ENCODE measurements around the gene TMEM163. TPM values are rescaled to one million over a fixed set of nuclear protein-coding genes. Genes with fewer than 3 reads are reported as not detected.
"Not testable (repeated sequence)": the region's sequence is repeated elsewhere in the genome, so short reads cannot be mapped to it uniquely, and the experiment has no call there.

The TMEM163 gene
- total RNA-seq, 4 donors from 2014 or later, result not detected

DNA sequence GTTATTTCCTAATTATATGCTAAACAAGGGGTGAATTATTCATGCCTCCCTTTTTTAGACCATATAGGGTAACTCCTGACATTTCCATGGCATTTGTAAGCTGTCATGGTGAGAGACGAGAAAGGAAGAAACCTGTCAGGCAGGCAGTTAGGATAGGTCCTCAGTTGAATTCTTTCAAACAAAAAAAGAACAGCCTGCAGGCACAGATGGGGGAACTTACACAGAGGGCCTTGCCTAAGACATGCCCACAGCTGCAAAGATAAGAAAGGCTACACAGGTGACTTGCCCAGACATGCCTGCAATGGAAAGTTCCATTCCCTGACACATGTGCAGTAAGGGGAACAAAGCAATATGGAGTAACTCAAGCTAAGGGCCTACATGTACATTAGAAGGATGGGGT lies 128.1 kb downstream of the TMEM163 start:
- Histone ChIP-seq H3K27me3 (no peaks in the 10 kb centered on the region), H3K9me3 (peaks cover 0 to 37% (median 5%) of the 10 kb centered on the region in 4 donors), H3K27ac (no peak overlapping the region), H3K4me1 (no peaks in the 10 kb centered on the region), H3K36me3 (no peaks in the 10 kb centered on the region), H3K4me3 (no peak overlapping the region)
- no peak for DNase-seq (ENCODE audit: low spot score in 2 of 2)
- WGBS, 2 donors, result 90 to 96% methylated on average over 1 of the region's 1 CpG
- no peak for TF ChIP-seq POLR2A (IDR thresholded peaks at IDR 0.05)
- TF ChIP-seq, protein P1, sequence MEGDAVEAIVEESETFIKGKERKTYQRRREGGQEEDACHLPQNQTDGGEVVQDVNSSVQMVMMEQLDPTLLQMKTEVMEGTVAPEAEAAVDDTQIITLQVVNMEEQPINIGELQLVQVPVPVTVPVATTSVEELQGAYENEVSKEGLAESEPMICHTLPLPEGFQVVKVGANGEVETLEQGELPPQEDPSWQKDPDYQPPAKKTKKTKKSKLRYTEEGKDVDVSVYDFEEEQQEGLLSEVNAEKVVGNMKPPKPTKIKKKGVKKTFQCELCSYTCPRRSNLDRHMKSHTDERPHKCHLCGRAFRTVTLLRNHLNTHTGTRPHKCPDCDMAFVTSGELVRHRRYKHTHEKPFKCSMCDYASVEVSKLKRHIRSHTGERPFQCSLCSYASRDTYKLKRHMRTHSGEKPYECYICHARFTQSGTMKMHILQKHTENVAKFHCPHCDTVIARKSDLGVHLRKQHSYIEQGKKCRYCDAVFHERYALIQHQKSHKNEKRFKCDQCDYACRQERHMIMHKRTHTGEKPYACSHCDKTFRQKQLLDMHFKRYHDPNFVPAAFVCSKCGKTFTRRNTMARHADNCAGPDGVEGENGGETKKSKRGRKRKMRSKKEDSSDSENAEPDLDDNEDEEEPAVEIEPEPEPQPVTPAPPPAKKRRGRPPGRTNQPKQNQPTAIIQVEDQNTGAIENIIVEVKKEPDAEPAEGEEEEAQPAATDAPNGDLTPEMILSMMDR (IDR thresholded peaks at IDR 0.05), result no peak
- no peak for TF ChIP-seq EP300 (IDR thresholded peaks at IDR 0.05)

- not testable (repeated sequence) for H3K36me3 ChIP-seq; DNase-seq (ENCODE audit: low spot score in 2 of 2); H3K4me3 ChIP-seq; H3K27ac ChIP-seq; H3K4me1 ChIP-seq; H3K27me3 ChIP-seq
- peaks cover 0 to 37% (median 5%) of the 10 kb centered on the region in 4 donors for H3K9me3 ChIP-seq
- WGBS, 2 donors, result 69 to 70% methylated on average over 4 of the region's 4 CpGs
These were observed 129.4 kb downstream of the TMEM163 start for GRCh38 chr2:134589171-134590083.

DNA sequence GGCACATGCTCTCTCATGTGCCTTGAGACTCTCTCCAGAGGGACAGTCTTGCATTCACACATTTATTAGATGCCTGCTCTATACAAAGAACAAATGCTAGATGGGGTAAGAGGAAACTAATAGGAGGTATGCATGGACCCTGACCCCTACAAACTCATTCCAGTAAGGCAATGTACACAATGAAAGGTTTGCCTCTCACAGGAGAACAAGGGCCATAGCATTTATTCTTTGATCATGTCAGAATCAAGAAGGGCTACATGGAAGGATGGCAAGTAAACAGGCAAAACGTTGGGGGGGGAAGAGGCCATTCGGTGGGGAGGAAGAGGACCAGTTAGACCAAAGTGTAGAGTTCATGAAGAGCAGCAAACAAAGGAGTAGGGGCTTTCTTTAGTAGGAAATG lies 130.2 kb downstream of the TMEM163 start:
- 84% methylated on average over 2 of the region's 2 CpGs for WGBS, 2 donors
- Histone ChIP-seq H3K4me3 (no peak overlapping the region), H3K36me3 (no peaks in the 10 kb centered on the region), H3K27me3 (no peaks in the 10 kb centered on the region), H3K4me1 (no peaks in the 10 kb centered on the region), H3K27ac (no peak overlapping the region), H3K9me3 (peaks cover 0 to 37% (median 5%) of the 10 kb centered on the region in 4 donors)
- no peak for DNase-seq (ENCODE audit: low spot score in 2 of 2)
- TF ChIP-seq EP300 (IDR thresholded peaks at IDR 0.05), result no peak
- TF ChIP-seq, protein P1 (IDR thresholded peaks at IDR 0.05), result no peak
- no peak for TF ChIP-seq POLR2A (IDR thresholded peaks at IDR 0.05)

GRCh38 chr2:134586326-134586965 lies 132.4 kb downstream of the TMEM163 start:
- TF ChIP-seq POLR2A (IDR thresholded peaks at IDR 0.05), result no peak
- TF ChIP-seq EP300 (IDR thresholded peaks at IDR 0.05), result no peak
- TF ChIP-seq, protein P1 (IDR thresholded peaks at IDR 0.05), result no peak
- Histone ChIP-seq H3K27me3 (no peaks in the 10 kb centered on the region), H3K4me1 (no peaks in the 10 kb centered on the region), H3K9me3 (peaks cover 0 to 36% (median 5%) of the 10 kb centered on the region in 4 donors), H3K4me3 (no peak overlapping the region), H3K27ac (no peak overlapping the region), H3K36me3 (no peaks in the 10 kb centered on the region)
- no peak for DNase-seq (ENCODE audit: low spot score in 2 of 2)
- WGBS, 2 donors, result 73 to 75% methylated on average over 8 of the region's 8 CpGs

- Histone ChIP-seq H3K27me3 (no peaks in the 10 kb centered on the region), H3K27ac (no peak overlapping the region), H3K4me3 (no peak overlapping the region), H3K36me3 (no peaks in the 10 kb centered on the region), H3K9me3 (peaks cover 0 to 14% (median 2%) of the 10 kb centered on the region in 4 donors), H3K4me1 (no peaks in the 10 kb centered on the region)
- no peak for TF ChIP-seq POLR2A (IDR thresholded peaks at IDR 0.05)
- TF ChIP-seq, protein P1 (IDR thresholded peaks at IDR 0.05), result no peak
- TF ChIP-seq EP300 (IDR thresholded peaks at IDR 0.05), result no peak
- DNase-seq (ENCODE audit: low spot score in 2 of 2), result no peak
- 69 to 71% methylated on average over 2 of the region's 2 CpGs for WGBS, 2 donors
These were observed 134.7 kb downstream of the TMEM163 start for GRCh38 chr2:134583997-134584520.
